B cell (primary cell): ENCODE data around the gene SF3B6. TPM values are rescaled to one million over a fixed set of nuclear protein-coding genes. Genes with fewer than 3 reads are reported as not detected.
A peak's percentile ranks its signal among the peaks of the same experiment; 100 is the strongest.

Experiments
- ATAC-seq: fragments of 200-7000 bp; cut with Tn5 transposase; one replicate; pipeline ENCODE4 v1.10.0; 2021; ENCODE audit warnings: low read depth, mild to moderate bottlenecking, moderate number of reproducible peaks, moderate library complexity
- CTCF ChIA-PET: fragments of 350-600 bp; sonication (Branson Sonifier 250); formaldehyde crosslinking; loops from one replicate; lab custom pipeline; 2021; ENCODE audit warnings: antibody characterized with exemption, inconsistent platforms; lab: Charles Lee
- POLR2A ChIA-PET: fragments of 350-600 bp; sonication (Branson Sonifier 250); formaldehyde crosslinking; loops from one replicate; lab custom pipeline; 2021; ENCODE audit warnings: antibody characterized with exemption; lab: Charles Lee
- DNase-seq: peaks from one replicate; pipeline ENCODE4 v3.0.0; 2013
- H2AFZ ChIP-seq: 2 replicates; pipeline ENCODE4 v1.6.1; 2012; ENCODE audit warnings: mild to moderate bottlenecking, low read depth, low read length; ENCODE audit not compliant: insufficient read depth, poor library complexity, severe bottlenecking
- H3K27ac ChIP-seq, 2 donors: 1 replicate in 1 of 2; 2 replicates in 1 of 2; pipeline ENCODE4 v1.5.1; 2012 to 2013; ENCODE audit warnings: low read length in 2 of 2, mild to moderate bottlenecking in 2 of 2, moderate library complexity in 1 of 2
- H3K27me3 ChIP-seq, 4 experiments: fragments of 200-600 bp in 1 of 4; sonication (generic) in 1 of 4; replicated peaks in 1 of 4; 1 replicate in 2 of 4; 2 replicates in 2 of 4; pipeline versions ENCODE4 v1.6.1 to v1.7.0; 2013 to 2016; ENCODE audit warnings: low read length in 3 of 4, mild to moderate bottlenecking in 2 of 4, mixed read lengths in 1 of 4, moderate library complexity in 1 of 4; ENCODE audit not compliant: insufficient read depth in 4 of 4, control insufficient read depth in 3 of 4; ENCODE audit errors: control extremely low read depth in 1 of 4
- H3K36me3 ChIP-seq, 2 experiments: replicated peaks in 1 of 2; 1 replicate in 1 of 2; 2 replicates in 1 of 2; pipeline versions ENCODE4 v1.6.1 to v1.7.1; 2013; ENCODE audit warnings: low read length in 1 of 2; ENCODE audit not compliant: insufficient read depth in 2 of 2, control insufficient read depth in 1 of 2; ENCODE audit errors: control extremely low read depth in 1 of 2, extremely low read depth in 1 of 2
- H3K4me1 ChIP-seq, 2 donors: fragments of 200-600 bp in 1 of 2; sonication (generic) in 1 of 2; 1 replicate in 1 of 2; 2 replicates in 1 of 2; pipeline versions ENCODE4 v1.5.1 to v1.6.1; 2013 to 2017; ENCODE audit warnings: low read length in 2 of 2; ENCODE audit not compliant: control insufficient read depth in 2 of 2, insufficient read depth in 2 of 2
- H3K4me2 ChIP-seq: replicated peaks from 2 replicates; pipeline ENCODE3; 2012; ENCODE audit warnings: mild to moderate bottlenecking, low read depth, low read length; ENCODE audit not compliant: poor library complexity, severe bottlenecking
- H3K4me3 ChIP-seq, 5 experiments: fragments of 200-600 bp in 1 of 5; sonication (generic) in 1 of 5; 1 replicate in 3 of 5; 2 replicates in 2 of 5; pipeline versions ENCODE4 v1.5.1 to v1.7.0; 2011 to 2016; ENCODE audit warnings: low read length in 4 of 5, mild to moderate bottlenecking in 4 of 5, low read depth in 2 of 5, control low read depth in 1 of 5, moderate library complexity in 1 of 5; ENCODE audit not compliant: insufficient read depth in 1 of 5; ENCODE audit errors: control extremely low read depth in 1 of 5, extremely low read depth in 1 of 5
- H3K79me2 ChIP-seq: fragments of 200-600 bp; sonication (generic); one replicate; pipeline ENCODE4 v1.6.0; 2016; ENCODE audit warnings: low read length; ENCODE audit not compliant: control insufficient read depth, insufficient read depth
- H3K9ac ChIP-seq: fragments of 200-600 bp; sonication (generic); 2 replicates; pipeline ENCODE4 v1.6.1; 2017; ENCODE audit warnings: mild to moderate bottlenecking, low read length, moderate library complexity
- H3K9me3 ChIP-seq, 3 donors: one replicate each; pipeline versions ENCODE4 v1.6.1 to v1.7.1; 2013; ENCODE audit warnings: low read length in 2 of 3; ENCODE audit not compliant: control insufficient read depth in 2 of 3, insufficient read depth in 1 of 3; ENCODE audit errors: control extremely low read depth in 1 of 3
- H4K20me1 ChIP-seq: 2 replicates; pipeline ENCODE4 v1.6.0; 2012; ENCODE audit warnings: mild to moderate bottlenecking, low read length; ENCODE audit not compliant: insufficient read depth, control insufficient read depth, poor library complexity, severe bottlenecking
- H3K27ac Mint-ChIP-seq: one replicate; pipeline ENCODE4 v1.8.0; 2021; ENCODE audit warnings: mixed read lengths
- H3K27me3 Mint-ChIP-seq: one replicate; pipeline ENCODE4 v1.8.0; 2021; ENCODE audit warnings: mixed read lengths
- H3K4me1 Mint-ChIP-seq: one replicate; pipeline ENCODE4 v1.8.0; 2021; ENCODE audit warnings: mixed read lengths
- H3K4me3 Mint-ChIP-seq: one replicate; pipeline ENCODE4 v1.8.0; 2021; ENCODE audit warnings: mixed read lengths
- H3K9me3 Mint-ChIP-seq: one replicate; pipeline ENCODE4 v1.8.0; 2022; ENCODE audit warnings: mixed read lengths; ENCODE audit not compliant: insufficient read depth
- EZH2 ChIP-seq: IDR thresholded peaks from 2 replicates; pipeline ENCODE4 v1.6.1; 2012; ENCODE audit warnings: borderline replicate concordance, low read depth, mild to moderate bottlenecking, moderate library complexity, low read length; ENCODE audit not compliant: insufficient read depth, poor library complexity, severe bottlenecking
- WGBS: methylation state at CpG from one replicate; pipeline ENCODE4 v1.1.5; 2013; ENCODE audit warnings: missing lambda C conversion rate; ENCODE audit not compliant: insufficient coverage; 5-methylcytosine and 5-hydroxymethylcytosine counted together
- intact Hi-C: fragments of 100-400 bp; cut with micrococcal nuclease; formaldehyde crosslinking; loops from one replicate; pipeline ENCODE4 v1.10.0; 2022
- polyA plus RNA-seq: library from polyadenylated mRNA; depleted of rRNA; stranded (reverse); fragments of >200 nt; gene quantifications from 2 replicates; pipeline ENCODE4 v1.2.3, GENCODE V29; 2012
- total RNA-seq, 2 donors: library from RNA; stranded (reverse); fragments of 120-200 nt in 1 of 2; gene quantifications; 1 replicate in 1 of 2; 2 replicates in 1 of 2; pipeline versions ENCODE4 v1.2.3 to v1.2.4, GENCODE V29; 2013 to 2022
- TF ChIP-seq, protein P1 (sequence below): fragments of 200-600 bp; IDR thresholded peaks from one replicate; pipeline ENCODE4 v1.8.0; 2022; ENCODE audit warnings: antibody characterized with exemption, mild to moderate bottlenecking

SF3B6 gene
- total and polyA plus RNA-seq, 2 donors (not counting 1 experiment from before 2014, with no cell fraction given) = 47.2 to 48.4 TPM

DNA sequence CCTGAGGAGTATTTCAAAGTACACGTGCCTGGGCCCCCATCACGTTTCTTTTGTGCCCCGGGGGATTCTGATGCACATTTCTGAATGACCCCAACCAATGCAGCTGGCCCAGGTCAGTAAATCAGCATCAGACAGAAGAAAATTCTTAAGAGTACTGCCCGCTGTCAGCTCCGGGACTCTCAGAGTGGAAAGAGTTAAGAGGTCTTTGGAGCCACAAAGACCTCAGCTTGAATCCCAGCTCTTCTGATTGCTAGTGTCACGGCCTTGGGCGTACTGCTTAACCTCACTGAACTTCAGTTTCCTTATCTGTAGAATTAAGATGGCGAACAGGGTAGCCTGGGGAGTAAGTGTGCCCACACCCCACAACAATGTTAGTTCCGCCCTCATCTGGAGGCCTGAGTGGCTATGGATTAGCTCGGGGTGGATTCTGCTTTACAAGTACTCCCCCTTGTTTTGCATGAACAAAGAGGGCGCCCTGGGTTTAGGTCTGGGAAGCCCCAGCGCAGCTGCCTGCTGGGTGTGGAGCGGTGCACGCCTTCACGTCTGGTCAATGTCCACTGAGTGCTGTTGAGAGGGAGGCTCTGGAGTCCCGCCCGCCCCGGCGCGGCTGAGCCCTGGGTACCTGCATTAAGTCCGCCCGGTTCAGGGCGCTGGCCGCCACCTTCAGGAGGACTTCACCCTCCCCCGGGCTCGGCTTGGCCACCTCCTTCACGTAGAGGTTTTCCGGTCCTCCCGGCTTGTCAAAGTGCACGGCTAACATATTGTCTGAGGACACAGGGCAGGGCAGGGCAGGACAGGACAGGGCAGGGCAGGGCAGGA is 7.7 kb upstream of the SF3B6 start:
- H4K20me1 ChIP-seq = no peaks in the 10 kb centered on the region
- H2AFZ ChIP-seq = peak overlapping the region; percentile 98
- H3K4me2 ChIP-seq = peak overlapping the region; percentile 95
- 10% methylated on average over 26 of the region's 30 CpGs for WGBS
- peak overlapping the region; percentile 97 for H3K4me3 Mint-ChIP-seq
- DNase-seq (peak; percentile 87), ATAC-seq (peak; percentile 77)
- ChIA-PET CTCF (interaction anchor here (0.7 to 7.3 kb wide), 46 partner anchors 7 to 287 kb away, joined by 3 to 154 read pairs (median 5); partner anchors contain the start of genes ATAD2B, FAM228B, FKBP1B and SF3B6), POLR2A (interaction anchor here (1.0 to 1.7 kb wide), 4 partner anchors 7 to 260 kb away, joined by 3 to 22 read pairs (median 4); partner anchors contain the start of genes ATAD2B and SF3B6)
- peaks cover 0 to 15% of the 10 kb centered on the region in 2 experiments for H3K36me3 ChIP-seq
- H3K4me3 ChIP-seq = peak overlapping the region; percentile 22 to 84 (median 68)
- H3K79me2 ChIP-seq = peaks cover 9% of the 10 kb centered on the region
- no peaks in the 10 kb centered on the region for H3K27me3 Mint-ChIP-seq
- H3K4me1 ChIP-seq = peaks cover 12 to 20% of the 10 kb centered on the region in 2 donors
- intact Hi-C loops = loop anchor here (1.0 to 2.0 kb wide), 7 partner anchors 7 to 259 kb away; partner anchors contain the start of genes ATAD2B, SF3B6 and WDCP
- no peaks in the 10 kb centered on the region for H3K9me3 Mint-ChIP-seq
- peak overlapping the region; percentile 80 for H3K9ac ChIP-seq
- peak overlapping the region; percentile 58 to 69 for H3K27ac ChIP-seq
- peaks cover 19% of the 10 kb centered on the region for H3K4me1 Mint-ChIP-seq
- H3K27me3 ChIP-seq = no peaks in the 10 kb centered on the region
- H3K27ac Mint-ChIP-seq = peak overlapping the region; percentile 95
- H3K9me3 ChIP-seq = no peaks in the 10 kb centered on the region
- TF ChIP-seq EZH2 = no peak
- TF ChIP-seq, protein P1, sequence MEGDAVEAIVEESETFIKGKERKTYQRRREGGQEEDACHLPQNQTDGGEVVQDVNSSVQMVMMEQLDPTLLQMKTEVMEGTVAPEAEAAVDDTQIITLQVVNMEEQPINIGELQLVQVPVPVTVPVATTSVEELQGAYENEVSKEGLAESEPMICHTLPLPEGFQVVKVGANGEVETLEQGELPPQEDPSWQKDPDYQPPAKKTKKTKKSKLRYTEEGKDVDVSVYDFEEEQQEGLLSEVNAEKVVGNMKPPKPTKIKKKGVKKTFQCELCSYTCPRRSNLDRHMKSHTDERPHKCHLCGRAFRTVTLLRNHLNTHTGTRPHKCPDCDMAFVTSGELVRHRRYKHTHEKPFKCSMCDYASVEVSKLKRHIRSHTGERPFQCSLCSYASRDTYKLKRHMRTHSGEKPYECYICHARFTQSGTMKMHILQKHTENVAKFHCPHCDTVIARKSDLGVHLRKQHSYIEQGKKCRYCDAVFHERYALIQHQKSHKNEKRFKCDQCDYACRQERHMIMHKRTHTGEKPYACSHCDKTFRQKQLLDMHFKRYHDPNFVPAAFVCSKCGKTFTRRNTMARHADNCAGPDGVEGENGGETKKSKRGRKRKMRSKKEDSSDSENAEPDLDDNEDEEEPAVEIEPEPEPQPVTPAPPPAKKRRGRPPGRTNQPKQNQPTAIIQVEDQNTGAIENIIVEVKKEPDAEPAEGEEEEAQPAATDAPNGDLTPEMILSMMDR = no peak
